ENCODE data around the gene HNRNPA2B1. TPM values are rescaled to one million over a fixed set of nuclear protein-coding genes. Genes with fewer than 3 reads are reported as not detected.

Gene HNRNPA2B1
- total RNA-seq, 1 donor from 2014 or later, result 685 TPM

- H3K9me3 Mint-ChIP-seq (ENCODE audit: unreplicated experiment), result peaks cover 2% of the 10 kb centered on the region
- no peak for DNase-seq
- no peaks in the 10 kb centered on the region for H3K36me3 Mint-ChIP-seq (ENCODE audit: unreplicated experiment)
- H3K4me3 Mint-ChIP-seq (ENCODE audit: unreplicated experiment), result no peak overlapping the region
- H3K27me3 Mint-ChIP-seq (ENCODE audit: unreplicated experiment), result peaks cover 7% of the 10 kb centered on the region
- no peak for TF ChIP-seq CTCF (IDR thresholded peaks at IDR 0.05; ENCODE audit: partially characterized antibody, unreplicated experiment)
- no peak overlapping the region for H3K27ac Mint-ChIP-seq (ENCODE audit: unreplicated experiment)
- no peaks in the 10 kb centered on the region for H3K4me1 Mint-ChIP-seq (ENCODE audit: low read depth, unreplicated experiment)
These were observed 56.1 kb downstream of the HNRNPA2B1 start for GRCh38 chr7:26144184-26145080.

- no peak for TF ChIP-seq CTCF (IDR thresholded peaks at IDR 0.05; ENCODE audit: partially characterized antibody, unreplicated experiment)
- Mint-ChIP-seq H3K9me3 (ENCODE audit: unreplicated experiment) (peaks cover under 1% of the 10 kb centered on the region), H3K27ac (ENCODE audit: unreplicated experiment) (no peak overlapping the region), H3K4me3 (ENCODE audit: unreplicated experiment) (no peak overlapping the region), H3K27me3 (ENCODE audit: unreplicated experiment) (peaks cover 5% of the 10 kb centered on the region), H3K36me3 (ENCODE audit: unreplicated experiment) (no peaks in the 10 kb centered on the region), H3K4me1 (ENCODE audit: low read depth, unreplicated experiment) (no peaks in the 10 kb centered on the region)
- DNase-seq, result no peak
These were observed 57.1 kb downstream of the HNRNPA2B1 start for GRCh38 chr7:26143298-26144048.

- Mint-ChIP-seq H3K9me3 (ENCODE audit: unreplicated experiment) (no peaks in the 10 kb centered on the region), H3K27ac (ENCODE audit: unreplicated experiment) (no peak overlapping the region), H3K4me3 (ENCODE audit: unreplicated experiment) (no peak overlapping the region), H3K27me3 (ENCODE audit: unreplicated experiment) (peaks cover 2% of the 10 kb centered on the region), H3K36me3 (ENCODE audit: unreplicated experiment) (no peaks in the 10 kb centered on the region), H3K4me1 (ENCODE audit: low read depth, unreplicated experiment) (no peaks in the 10 kb centered on the region)
- TF ChIP-seq CTCF (IDR thresholded peaks at IDR 0.05; ENCODE audit: partially characterized antibody, unreplicated experiment), result no peak
- no peak for DNase-seq
These were observed 59.5 kb downstream of the HNRNPA2B1 start for GRCh38 chr7:26141077-26141476.

GRCh38 chr7:26140380-26140779, 60.2 kb downstream of the HNRNPA2B1 start:
- no peaks in the 10 kb centered on the region for H3K36me3 Mint-ChIP-seq (ENCODE audit: unreplicated experiment)
- peaks cover 2% of the 10 kb centered on the region for H3K27me3 Mint-ChIP-seq (ENCODE audit: unreplicated experiment)
- H3K4me3 Mint-ChIP-seq (ENCODE audit: unreplicated experiment), result no peak overlapping the region
- no peak for TF ChIP-seq CTCF (IDR thresholded peaks at IDR 0.05; ENCODE audit: partially characterized antibody, unreplicated experiment)
- no peak overlapping the region for H3K27ac Mint-ChIP-seq (ENCODE audit: unreplicated experiment)
- H3K9me3 Mint-ChIP-seq (ENCODE audit: unreplicated experiment), result no peaks in the 10 kb centered on the region
- no peak for DNase-seq
- no peaks in the 10 kb centered on the region for H3K4me1 Mint-ChIP-seq (ENCODE audit: low read depth, unreplicated experiment)

Other genes with a start within 250 kb of the HNRNPA2B1 start
- 42.1 TPM for gene NFE2L3, start 48.5 kb downstream of the HNRNPA2B1 start, total RNA-seq (ENCODE audit: unreplicated experiment)
- gene CBX3, start 999 bp upstream of the HNRNPA2B1 start, total RNA-seq (ENCODE audit: unreplicated experiment), result 191 TPM
- gene SNX10, start 91.1 kb upstream of the HNRNPA2B1 start, total RNA-seq (ENCODE audit: unreplicated experiment), result 6.1 TPM

All from glutamatergic neuron (in vitro differentiated cells).